ENCODE measurements around the gene NPR1.

The NPR1 gene

DNA sequence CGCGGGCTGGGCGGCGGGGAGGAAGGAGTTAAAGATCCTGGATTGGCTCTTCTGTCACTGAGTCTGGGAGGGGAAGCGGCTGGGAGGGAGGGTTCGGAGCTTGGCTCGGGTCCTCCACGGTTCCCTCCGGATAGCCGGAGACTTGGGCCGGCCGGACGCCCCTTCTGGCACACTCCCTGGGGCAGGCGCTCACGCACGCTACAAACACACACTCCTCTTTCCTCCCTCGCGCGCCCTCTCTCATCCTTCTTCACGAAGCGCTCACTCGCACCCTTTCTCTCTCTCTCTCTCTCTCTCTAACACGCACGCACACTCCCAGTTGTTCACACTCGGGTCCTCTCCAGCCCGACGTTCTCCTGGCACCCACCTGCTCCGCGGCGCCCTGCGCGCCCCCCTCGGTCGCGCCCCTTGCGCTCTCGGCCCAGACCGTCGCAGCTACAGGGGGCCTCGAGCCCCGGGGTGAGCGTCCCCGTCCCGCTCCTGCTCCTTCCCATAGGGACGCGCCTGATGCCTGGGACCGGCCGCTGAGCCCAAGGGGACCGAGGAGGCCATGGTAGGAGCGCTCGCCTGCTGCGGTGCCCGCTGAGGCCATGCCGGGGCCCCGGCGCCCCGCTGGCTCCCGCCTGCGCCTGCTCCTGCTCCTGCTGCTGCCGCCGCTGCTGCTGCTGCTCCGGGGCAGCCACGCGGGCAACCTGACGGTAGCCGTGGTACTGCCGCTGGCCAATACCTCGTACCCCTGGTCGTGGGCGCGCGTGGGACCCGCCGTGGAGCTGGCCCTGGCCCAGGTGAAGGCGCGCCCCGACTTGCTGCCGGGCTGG is at the start of gene NPR1:
TSS of gene NPR1 (plus strand) at position 170 of the 818 bp plus-strand sequence. CDS start at position 591, 421 bp downstream.
- H3K27ac ChIP-seq: peak within 1 kb of the TSS; percentile 10; the same call in 1 of the 2 replicates
- TF ChIP-seq, protein P1, sequence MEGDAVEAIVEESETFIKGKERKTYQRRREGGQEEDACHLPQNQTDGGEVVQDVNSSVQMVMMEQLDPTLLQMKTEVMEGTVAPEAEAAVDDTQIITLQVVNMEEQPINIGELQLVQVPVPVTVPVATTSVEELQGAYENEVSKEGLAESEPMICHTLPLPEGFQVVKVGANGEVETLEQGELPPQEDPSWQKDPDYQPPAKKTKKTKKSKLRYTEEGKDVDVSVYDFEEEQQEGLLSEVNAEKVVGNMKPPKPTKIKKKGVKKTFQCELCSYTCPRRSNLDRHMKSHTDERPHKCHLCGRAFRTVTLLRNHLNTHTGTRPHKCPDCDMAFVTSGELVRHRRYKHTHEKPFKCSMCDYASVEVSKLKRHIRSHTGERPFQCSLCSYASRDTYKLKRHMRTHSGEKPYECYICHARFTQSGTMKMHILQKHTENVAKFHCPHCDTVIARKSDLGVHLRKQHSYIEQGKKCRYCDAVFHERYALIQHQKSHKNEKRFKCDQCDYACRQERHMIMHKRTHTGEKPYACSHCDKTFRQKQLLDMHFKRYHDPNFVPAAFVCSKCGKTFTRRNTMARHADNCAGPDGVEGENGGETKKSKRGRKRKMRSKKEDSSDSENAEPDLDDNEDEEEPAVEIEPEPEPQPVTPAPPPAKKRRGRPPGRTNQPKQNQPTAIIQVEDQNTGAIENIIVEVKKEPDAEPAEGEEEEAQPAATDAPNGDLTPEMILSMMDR (conservative IDR thresholded peaks at IDR 0.05): no peak

DNA sequence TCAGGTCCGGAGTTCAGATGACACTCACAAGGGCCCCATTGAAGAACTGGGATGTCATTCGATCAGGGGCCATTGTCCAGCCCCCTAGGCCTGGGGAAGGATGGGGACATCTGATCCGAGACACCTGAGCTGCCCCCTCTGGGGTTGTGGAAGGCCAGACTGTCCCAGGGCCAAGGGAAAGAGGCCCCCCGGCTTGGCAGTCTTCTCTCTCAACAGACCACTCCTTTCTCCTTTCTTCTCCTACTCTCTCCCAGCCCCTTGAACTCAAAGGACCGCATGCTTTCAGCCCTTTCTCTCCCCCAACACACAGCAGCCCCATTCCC is 49.2 kb upstream of the NPR1 start:
- H3K27ac ChIP-seq: no peak overlapping the region
- TF ChIP-seq, protein P1 (conservative IDR thresholded peaks at IDR 0.05): no peak

DNA sequence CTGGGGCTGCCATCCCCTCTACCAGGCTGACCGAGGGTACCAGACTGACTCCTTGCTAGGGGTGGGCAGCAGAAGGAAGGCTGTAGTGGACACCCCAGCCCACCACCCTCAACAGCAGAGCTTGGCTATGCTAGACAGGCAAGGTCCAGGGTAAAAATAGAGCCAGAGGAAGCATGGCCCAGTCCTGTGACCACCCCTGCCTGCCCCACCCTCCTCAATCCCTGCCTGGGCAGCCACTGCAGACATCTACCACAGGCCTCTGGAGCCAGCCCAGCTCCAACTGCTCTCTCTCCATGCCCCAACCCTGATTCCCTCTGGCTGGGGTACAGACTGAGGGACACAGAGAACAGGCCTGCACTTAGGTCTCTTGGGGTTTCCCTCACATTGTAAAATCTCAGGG is 48.5 kb upstream of the NPR1 start:
- no peak overlapping the region for H3K27ac ChIP-seq
- TF ChIP-seq, protein P1 (conservative IDR thresholded peaks at IDR 0.05): no peak

DNA sequence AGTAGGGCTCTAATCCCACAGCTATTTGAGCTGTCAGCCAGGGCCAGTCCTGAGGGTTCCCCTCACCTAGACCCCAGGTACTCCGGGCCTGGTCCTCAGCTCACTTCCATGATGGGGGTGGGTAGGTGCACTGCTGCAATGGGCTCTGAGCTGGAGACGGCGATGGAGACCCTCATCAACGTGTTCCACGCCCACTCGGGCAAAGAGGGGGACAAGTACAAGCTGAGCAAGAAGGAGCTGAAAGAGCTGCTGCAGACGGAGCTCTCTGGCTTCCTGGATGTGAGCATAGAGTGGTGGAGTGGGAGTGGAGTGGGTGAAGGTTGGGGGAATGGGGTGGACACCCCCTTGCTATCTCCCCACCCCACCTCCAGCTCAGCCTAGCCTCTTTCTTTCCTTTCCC is 48.1 kb upstream of the NPR1 start:
- TF ChIP-seq, protein P1 (conservative IDR thresholded peaks at IDR 0.05): no peak
- no peak overlapping the region for H3K27ac ChIP-seq

DNA sequence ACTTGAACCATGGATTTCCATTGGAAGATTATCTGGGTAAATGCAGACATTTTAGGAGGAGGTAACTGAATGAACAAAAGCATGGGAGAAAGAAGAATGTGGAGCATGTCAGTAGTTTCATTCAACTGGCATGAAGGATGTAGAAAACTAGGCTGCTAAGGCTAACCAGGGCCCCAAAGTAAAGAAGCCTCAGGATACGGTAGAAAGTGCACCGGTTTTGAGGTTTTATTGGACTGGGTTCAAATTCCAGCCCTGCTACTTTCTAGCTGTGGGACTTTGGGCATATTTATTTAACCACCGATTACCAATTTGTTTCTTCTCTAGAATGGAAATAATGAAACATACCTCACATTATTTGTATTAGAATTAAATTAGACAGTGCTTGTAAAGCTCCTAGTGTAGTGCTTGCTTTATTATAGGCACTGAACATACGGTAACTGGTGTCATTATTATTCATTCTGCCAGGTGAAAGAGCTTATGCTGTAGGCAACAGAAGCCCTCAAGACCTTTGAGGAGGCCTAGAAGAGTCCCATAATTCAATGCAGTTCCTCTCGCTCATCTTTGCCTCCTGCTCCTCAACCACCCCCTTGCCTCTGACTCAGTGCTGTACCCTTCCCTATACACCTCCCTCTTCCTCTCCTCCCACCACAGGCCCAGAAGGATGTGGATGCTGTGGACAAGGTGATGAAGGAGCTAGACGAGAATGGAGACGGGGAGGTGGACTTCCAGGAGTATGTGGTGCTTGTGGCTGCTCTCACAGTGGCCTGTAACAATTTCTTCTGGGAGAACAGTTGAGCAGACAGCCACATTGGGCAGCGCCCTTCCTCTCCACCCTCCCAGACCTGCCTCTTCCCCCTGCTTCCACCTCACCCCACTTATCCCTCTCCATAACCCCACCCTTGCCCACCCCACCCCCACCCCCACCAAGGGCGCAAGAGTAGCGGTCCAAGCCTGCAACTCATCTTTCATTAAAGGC is 47.2 kb upstream of the NPR1 start:
- no peak overlapping the region for H3K27ac ChIP-seq
- TF ChIP-seq, protein P1 (conservative IDR thresholded peaks at IDR 0.05): no peak

DNA sequence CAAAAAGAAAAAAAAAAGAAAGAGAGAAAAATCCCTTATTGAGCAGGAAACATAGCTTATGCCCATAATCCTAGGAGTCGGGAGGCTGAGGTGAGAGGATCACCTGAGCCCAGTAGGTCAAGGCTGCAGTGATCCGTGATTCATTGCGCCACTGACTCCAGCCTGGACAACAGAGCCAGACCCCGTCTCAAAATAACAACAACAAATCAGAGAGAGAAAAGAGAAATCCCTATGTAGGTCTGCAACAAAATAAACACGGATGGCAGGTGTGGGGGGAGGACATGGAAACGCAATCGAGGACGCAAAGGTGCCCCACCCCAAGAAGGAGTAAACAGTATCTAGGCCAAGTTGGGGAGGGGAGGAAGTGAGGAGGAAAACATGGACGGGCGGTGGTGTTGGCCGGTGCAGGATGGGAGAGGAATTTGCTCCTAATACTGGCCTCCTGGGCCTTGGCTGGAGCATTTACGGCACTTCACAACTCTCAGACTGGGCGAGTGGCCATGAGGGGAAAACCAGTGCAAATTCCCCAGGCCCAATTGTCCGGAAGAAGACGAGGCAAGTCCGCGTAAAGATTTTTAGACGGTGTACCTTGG is 45.2 kb upstream of the NPR1 start:
- peak overlapping the region; percentile 100 for H3K27ac ChIP-seq
- TF ChIP-seq, protein P1 (conservative IDR thresholded peaks at IDR 0.05): no peak

All from VCaP (cell line).